Activated CD4-positive, alpha-beta T cell treated with anti-CD3 and anti-CD28 coated beads, Interleukin-2, amount 50 U/mL, for 4 hours (primary cell): ENCODE data around the gene GLIPR1L1.
"Not testable (repeated sequence)": the region's sequence is repeated elsewhere in the genome, so short reads cannot be mapped to it uniquely, and the experiment has no call there.

Experiments
- DNase-seq, 2 experiments: peaks; one replicate each; pipeline ENCODE4 v3.0.0-alpha.2; 2020

The GLIPR1L1 gene, protein sequence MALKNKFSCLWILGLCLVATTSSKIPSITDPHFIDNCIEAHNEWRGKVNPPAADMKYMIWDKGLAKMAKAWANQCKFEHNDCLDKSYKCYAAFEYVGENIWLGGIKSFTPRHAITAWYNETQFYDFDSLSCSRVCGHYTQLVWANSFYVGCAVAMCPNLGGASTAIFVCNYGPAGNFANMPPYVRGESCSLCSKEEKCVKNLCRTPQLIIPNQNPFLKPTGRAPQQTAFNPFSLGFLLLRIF

DNA sequence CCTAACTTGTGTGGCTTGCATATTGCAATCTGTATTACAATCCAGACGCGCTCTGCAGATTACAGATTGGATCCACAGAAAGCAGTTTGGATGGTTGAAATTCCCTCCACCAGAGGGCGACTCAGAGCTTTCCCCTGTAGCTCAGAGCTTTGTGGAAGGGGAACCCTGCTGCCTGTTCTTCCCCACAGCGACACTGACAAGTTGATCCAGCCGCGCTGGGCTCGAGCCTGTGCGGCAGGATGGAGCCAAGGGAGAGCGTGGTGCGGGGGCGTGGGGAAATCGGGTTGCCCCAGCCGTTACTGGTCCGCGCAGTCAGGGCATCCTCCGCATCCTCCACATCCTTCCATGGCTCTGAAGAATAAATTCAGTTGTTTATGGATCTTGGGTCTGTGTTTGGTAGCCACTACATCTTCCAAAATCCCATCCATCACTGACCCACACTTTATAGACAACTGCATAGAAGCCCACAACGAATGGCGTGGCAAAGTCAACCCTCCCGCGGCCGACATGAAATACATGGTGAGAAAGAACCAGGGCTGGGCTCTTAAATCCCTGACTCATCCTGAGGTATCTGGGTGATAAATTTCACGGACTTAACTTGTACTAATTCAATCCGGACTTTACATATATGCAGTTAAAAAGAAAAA lies at the start of gene GLIPR1L1:
TSS of gene GLIPR1L1 (plus strand) at position 287 of the 647 bp plus-strand sequence. CDS start at position 346, 59 bp downstream.
- peak; percentile 81 to 83 for DNase-seq

DNA sequence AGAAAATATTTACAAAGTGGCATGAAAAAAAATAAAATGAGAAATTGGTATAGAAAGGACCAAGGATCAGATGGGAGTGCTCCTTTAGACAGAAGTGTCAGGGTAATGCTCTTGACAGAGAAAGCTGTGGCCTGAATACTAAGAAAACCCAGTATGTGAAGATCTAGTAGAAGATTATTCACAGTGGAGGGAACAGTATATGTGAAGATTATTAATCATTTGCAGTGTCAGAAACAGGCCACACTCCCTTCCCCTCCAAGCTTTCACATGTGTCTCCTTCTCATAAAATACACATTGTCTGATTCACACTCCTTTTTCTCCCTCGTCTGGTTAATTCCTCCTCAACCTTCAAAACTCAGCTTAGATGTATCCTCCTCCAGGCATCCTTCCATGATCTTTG lies 45.6 kb upstream of the GLIPR1L1 start:
- no peak for DNase-seq

DNA sequence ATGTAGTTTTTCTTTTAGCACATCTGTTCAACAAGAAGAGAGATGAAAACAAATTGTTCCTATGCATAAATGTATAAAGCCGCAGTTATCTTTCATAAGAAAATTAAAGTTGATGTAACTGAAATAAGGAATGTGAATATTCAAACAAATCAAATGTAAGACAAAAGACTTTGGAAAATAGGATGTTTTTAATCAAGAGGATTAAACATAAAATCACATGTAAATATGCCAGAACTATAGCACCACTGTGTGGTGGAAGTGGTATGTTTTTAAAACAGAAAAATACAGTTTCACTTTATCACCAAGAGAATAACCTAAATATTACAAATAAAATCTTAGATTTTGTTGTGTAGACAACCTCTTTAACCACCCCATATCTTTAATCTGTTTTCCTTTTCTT lies 44.7 kb upstream of the GLIPR1L1 start:
- no peak for DNase-seq

DNA sequence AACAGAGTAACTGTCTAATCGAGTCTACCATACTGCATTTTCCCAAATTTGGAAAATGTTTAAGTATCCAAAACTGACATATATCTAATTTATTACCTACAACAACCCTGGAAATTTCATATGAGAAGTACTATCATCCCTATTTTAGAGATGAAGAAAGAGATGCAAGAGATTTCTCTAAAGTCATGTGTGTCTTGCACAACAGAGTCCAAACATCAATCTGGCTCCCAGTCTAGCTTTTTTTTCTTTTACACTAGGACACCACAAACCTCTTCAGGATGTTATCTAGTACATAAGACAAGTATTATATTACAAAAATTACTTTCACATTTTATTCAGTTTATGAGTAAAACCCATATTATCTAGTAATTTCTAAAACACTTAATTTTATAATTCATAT lies 43.5 kb upstream of the GLIPR1L1 start:
- DNase-seq: no peak

DNA sequence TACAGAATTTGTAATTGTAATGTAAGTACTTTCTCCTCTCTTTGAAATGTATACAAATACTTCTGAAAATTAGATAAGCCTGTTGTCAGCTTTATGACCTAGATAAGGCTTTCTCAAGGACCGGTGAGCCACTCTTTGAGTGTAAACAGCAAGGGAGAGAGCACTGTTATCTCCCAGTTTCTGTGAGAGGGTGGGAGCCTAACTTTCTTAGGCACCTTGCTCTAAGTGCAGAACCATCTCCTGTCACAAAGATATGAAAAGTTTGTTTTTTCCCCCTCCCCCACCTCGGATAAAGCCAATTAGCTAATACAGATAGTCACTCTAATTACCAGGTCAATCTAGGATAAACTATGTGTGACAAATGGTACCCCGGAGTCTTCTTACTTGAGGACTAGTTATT lies 40.1 kb upstream of the GLIPR1L1 start:
- no peak for DNase-seq

DNA sequence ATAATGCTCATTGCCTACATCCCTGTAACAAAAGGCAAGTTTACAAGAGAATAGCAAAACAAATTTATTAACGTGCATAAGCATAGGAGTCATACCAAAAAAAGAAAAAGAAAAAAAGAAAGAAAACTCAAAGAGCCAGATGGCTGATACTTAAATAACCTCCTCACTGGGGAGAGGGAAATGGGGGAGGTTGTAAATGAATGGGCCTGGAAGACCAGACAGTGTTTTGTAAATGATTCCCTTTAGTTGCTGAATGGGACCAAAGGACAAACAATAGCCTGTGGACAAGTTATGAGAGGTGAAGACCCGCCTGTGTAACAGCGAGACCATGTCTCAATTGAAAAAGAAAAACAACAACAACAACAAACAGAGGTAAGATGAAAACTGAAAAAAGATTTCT lies 39.7 kb upstream of the GLIPR1L1 start:
- no peak for DNase-seq

DNA sequence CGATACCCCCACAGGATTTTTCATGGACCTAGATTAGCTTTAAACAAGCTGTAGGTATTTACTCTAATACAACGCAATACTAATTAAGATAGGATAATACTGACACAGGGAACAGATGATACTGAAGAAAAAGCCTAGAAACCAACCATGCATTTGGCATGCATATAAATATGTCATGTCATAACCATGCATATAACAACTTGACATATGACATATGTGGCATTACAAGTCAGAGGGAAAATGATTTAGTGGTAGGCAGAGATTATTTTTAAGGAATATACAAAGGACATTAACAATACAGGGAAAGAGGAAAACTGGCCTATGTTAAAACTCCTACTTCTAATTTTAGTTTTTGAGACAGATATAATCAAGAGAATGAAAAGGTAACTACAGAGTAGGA lies 32.2 kb upstream of the GLIPR1L1 start:
- no peak for DNase-seq

DNA sequence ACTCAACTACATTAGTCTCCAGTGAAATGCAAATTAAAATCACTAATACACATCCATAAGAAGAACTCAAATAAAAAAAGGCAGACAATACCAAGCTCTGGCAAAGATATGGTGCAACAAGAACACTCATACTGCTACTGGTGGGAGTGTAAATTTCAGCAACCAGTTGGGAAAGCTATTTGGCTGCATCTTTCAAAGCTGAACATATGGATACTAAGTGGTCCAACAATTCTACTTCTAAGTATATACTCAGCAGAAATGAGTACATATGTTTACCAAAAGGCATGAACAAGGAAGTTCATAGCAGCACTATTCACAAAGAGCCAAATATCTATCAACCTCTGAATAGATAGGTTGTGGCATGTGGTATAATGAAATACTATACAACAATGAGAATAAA lies 31.7 kb upstream of the GLIPR1L1 start:
- no peak for DNase-seq

DNA sequence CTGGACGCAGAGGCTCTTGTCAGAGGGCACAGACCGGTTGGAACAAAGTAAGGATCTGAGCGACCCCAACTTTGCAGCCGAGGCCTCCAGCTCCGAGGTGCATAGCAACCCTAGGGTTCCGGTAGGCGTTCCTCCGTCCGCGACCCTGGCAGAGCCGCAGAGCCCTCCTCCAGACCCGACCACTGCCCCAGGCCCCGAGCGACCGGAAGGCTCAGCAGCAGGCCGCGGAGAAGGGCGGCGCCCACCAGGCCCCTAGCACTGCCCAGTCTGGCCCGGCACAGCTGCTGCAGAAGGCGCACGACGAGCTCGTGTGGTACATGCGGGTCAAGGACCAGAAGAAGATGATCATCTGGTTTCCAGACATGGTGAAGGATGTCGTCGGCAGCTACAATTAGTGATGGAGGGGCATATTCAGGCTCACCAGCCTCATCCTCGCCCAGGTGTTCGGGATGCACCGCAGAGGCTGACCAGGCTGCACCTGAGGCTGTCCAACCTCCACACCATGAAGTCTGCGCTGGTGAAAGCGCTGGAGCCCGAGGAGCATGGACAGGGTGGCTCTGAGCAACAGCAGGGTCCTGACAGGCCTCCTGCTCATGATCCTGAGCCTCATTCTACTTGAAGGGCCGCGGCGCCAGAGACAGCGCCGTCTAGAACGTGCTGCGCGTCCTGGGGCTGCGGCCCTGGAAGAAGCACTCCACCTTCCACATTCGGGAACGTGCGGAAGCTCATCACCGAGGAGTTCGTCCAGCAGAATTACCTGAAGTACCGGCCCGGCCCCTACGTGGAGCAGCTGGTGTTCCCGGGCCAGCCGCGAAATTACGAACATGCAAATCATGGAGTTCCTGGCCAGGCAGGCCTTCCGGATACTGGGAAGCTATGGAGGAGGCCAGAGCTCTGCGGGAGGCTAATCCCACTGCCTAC lies 28.8 kb upstream of the GLIPR1L1 start:
- DNase-seq: no peak

DNA sequence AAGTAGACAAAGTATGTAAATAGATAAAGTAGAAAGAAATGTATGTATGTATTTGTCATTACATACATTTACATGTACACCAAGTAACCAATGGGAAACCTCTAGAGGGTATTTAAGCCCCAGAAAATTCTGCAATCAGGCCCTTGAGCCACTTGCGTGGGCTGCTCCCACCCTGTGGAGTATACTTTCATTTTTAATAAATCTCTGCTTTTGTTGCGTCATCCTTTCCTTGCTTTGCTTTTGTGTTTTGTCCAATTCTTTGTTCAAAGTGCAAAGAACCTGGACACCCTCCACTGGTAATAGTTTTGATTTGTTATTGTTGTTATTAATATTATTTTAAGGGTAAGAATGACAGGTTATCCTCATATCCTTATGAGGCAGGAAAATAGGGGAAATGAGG lies 26.2 kb upstream of the GLIPR1L1 start:
- DNase-seq: no peak

DNA sequence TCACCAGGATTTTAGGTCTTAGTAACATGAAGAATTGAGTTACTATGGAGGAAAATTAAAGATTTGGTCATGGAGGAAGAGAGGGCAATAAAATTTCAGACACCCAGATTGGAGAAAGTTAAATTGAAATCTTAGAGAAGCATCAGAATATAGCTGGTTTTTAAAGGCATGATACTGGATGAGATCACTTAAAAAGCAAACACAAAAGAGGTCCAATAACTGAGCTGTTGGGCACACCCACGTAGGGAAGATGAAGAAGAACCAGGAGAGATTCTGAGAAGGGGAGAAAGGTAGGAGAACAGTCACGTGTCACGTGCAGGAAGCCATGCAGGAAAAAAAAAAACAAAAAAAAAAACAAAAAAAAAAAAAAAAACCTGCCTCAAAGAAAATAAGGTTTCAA lies 23.1 kb upstream of the GLIPR1L1 start:
- no peak for DNase-seq

DNA sequence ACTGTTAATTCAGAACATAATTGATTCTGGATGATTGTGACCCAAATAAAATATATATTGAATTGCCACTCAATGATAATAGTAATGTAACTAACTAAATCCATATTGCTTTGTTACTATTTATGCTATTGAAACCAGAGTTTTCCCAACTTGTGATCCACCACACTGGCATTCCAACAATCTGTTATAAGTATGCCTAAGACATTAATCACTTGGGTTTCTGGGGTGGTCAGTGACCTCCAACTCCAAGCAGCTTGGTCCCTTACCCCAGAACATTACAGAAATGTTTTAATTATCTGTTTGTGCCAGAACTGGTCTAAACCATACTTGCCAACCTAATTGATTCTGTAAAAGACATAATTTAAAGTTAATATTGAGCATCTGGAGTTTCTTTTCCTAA lies 19.0 kb upstream of the GLIPR1L1 start:
- no peak for DNase-seq

DNA sequence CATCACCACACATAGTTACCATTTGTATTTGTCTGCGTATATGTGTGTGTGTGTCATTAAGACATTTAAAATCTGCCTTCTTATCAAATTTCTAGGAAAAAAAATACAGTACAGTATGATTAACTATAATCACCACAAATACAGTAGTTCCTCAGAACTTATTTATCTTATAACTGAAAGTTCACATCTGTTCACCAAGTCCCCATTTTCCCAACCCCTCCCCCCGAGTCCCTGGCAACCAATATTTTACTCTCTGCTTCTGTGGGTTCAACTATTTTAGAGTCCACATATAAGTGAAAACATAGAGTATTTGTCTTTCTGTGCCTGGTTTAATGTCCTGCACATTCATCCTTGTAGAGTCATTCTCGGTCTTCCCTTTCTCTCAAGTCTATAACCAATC lies 16.7 kb upstream of the GLIPR1L1 start:
- DNase-seq: no peak

DNA sequence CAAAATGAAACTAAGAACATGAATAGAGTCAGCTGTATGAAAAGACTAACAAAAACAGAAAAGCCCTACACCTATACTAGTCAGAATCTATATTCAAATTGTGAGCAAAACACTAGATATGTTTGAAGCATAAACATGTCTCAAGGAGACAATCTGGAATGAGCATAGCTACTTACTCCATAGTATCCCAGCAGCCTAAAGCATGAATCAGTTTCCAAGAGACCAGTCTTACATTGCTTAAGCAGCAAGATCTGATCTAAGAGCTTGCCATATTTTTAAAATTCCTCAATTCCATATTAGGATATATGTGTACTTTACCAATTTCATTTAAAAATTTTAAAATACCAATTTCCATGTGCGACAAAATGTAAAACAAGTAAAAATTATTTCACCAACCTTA lies 12.0 kb upstream of the GLIPR1L1 start:
- no peak for DNase-seq

DNA sequence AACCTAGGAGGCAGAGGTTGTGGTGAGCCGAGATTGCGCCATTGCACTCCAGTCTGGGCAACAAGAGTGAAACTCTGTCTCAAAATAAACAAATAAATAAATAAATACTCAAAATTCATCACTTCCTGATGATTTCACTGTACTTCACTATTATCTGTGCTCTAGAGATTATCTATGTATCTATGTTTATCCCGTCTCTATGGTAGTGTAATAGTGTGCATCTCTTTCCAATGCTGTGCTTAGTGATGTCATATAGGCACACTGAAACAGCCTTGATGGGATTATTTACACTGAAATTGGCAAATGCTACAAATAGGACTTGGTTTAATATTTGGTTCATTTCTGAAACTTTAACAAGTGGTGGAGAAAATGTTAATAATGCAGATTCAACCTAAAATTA lies 10.8 kb upstream of the GLIPR1L1 start:
- no peak for DNase-seq

DNA sequence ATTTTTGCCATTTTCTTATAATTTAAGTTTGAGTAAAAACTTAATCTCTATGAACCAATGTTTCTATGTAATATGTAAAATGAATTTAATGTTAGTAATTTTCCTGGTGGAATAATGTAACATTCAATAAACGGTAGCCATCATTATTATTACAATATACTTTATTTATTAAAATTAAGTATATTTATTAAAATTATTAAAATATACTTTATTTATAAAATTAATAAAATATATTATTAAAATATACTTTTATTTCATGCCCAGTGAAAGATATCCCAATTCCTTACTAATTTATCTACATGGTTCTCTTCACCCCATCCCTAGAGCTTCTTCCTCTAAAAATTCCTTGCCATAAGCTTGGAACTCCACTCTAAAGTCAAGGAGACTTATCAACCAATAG lies 6.8 kb upstream of the GLIPR1L1 start:
- no peak for DNase-seq

DNA sequence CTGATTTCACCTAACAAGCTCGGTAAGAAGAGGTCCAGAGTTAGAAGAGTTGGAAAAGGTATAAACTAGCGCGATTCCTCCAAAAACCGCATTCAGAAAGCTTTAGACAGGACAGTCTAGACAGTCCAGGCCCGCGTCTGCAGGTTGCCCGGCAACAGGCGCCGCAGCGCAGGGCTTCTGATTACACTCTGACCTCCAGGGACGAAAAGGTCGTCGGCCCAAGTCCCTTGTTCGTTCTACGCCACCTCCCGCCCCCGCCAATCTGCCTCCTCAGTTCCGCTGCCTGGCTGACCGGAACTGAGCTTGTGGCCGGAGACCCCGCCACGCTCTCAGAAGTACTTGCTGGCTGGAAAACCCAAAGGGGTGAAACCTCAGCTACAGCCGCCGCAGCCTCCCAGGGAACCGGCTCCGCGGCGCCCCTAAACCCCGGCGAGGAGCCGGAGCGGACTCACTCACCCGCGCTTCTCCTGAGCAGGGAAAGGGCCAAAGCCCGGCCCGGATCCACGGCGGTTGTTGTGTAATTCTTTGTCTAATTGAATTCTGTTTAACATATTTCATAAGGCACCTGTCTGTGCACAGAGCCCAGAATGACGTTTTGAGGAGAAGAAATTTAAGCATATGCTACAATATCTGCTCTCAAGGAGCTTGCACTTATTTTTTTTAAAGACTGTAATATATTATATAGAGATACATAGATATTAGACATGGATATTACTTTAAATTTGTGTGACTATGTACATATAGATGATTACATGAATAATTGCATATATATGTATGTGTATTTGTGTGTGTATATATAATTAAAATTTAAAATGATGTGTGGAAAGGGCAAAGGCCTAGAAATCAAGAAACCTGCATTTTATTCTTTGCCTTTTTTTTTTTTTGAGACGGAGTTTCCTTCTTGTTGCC lies 4.3 kb upstream of the GLIPR1L1 start, which contains the start of gene CAPS2:
TSS of gene CAPS2 (minus strand) at position 407 of the 909 bp plus-strand sequence. CDS start 3,826 bp downstream, outside the sequence.
- peak; percentile 42 to 43 for DNase-seq

DNA sequence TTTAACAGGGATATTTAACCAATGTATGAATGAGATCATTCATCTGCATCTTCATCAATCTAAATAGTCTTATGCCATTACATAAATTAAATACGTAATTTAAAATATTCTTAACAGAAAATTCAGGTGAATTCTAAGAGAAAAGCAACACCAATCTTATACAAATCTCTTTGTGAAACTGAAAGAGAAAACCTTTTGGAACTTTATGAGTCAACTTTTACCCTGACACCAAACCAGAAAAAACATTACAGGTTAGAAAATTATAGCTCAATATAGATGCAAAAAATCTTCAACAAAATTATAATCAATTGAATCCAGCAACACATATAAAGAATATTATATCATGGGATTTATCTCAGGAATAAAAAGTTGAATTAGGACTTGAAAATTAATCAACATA lies 3.4 kb downstream of the GLIPR1L1 start:
- no peak for DNase-seq

DNA sequence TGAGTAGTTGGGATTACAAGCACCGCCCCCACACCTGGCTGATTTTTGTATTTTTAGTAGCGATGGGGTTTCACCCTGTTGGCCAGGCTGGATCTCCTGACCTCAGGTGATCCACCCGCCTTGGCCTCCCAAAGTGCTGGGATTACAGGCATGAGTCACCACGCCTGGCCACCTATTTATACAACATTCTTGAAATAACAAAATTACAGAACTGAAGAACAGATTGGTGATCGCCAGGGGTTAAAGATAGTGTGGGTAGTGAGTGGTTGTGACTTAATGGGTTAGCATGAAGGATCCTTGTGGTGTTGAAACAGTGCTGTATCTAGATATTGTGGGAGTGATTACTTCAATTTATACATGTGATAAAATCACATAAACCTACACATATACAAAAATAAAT lies 7.4 kb downstream of the GLIPR1L1 start:
- no peak for DNase-seq

DNA sequence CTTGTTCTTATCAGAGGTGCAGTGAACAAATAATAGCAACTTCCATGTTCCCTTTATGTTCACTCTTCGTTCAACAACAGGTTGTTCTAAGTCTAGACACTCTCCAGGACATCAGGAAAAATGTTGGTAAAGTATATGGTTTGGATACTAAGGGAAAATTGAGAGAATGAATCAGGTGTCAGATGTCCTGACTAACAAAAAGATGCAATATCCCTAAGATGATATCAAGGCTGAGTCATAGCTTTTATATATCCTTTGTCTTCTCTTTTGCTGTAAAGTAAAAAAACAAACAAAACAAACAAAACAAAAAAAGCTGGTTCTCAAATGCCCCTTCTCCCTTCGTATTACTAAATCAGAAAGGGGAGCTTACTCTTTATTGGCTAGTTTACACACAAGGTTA lies 11.1 kb downstream of the GLIPR1L1 start:
- DNase-seq: no peak

DNA sequence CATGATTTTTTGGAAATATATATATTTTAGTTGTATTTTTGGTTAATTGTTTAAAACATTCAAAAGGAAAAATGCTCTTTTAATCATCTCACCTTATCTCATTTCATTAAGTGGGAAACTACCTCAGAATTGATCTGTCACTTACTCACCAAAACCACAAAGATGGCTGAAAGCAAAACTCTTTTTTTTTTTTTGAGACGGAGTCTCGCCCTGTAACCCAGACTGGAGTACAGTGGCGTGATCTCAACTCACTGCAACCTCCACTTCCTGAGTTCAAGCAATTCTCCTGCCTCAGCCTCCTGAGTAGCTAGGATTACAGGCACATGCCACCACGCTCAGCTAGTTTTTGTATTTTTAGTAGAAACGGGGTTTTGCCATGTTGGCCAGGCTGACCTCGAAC lies 11.7 kb downstream of the GLIPR1L1 start:
- DNase-seq: not testable (repeated sequence)

DNA sequence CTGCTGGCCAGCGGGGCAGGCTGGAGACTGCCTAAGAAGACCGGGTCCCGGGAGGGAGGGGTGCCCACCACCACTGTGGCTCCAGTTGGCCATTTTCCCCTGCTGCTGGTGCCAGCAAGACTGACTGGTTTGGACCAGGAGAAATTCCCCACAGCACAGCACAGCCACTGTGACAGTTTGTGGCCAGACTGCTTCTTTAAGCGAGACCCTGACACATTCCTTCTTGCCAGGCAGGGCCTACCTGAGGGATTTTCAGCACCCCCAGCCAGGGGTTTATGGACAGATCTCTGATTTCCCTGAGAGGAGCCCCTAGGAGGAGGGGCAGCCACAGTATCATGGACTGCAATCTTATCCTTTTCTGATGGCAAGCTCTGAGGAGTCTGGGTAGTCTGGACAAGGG lies 15.5 kb downstream of the GLIPR1L1 start:
- no peak for DNase-seq

DNA sequence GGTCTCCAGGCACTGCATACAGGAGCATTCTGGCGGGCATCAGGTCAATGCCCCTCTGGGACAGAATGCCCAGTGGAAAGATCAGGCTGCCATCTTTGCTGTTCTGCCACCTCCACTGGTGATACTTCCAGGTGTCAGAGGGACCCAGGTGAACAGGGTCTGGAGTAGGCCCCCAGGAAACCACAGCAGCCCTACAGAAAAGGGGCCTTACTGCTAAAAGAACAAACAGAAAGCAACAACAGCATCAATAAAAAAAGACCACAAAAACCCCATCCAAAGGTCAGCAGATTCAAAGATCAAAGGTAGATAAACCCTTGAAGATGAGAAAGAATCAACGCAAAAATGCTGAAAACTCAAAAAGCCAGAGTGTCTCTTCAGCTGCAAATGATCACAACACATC lies 15.9 kb downstream of the GLIPR1L1 start:
- DNase-seq: no peak
